ENCODE measurements around the gene ATAD3A. TPM values are rescaled to one million over a fixed set of nuclear protein-coding genes. Genes with fewer than 3 reads are reported as not detected.
A peak's percentile ranks its signal among the peaks of the same experiment; 100 is the strongest.

Gene ATAD3A
- total RNA-seq, 4 donors from 2014 or later, result 14.6 to 34.4 (median 20.4) TPM

DNA sequence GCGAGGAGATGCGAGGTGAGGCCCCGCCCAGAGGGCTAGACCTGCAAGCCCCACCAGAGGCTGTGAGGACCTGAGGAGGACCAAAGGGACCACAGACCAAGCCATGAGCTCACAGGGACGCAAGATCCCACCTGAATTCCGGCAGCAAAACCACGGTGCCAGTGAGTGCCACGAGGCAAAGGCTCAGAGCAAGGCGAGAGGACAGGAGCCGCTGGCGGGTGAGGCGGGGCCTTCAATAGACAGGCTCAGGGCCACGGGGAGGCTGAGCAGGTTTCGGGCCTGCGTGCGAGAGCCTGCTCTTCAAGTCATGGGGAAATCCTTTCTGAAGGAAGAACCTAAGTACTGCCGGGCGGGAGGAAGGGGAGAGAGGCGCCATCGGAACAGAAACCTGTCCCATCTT lies 35.5 kb downstream of the ATAD3A start:
- Histone ChIP-seq H3K27ac (no peak overlapping the region), H3K27me3 (no peaks in the 10 kb centered on the region), H3K36me3 (no peaks in the 10 kb centered on the region), H3K4me1 (no peaks in the 10 kb centered on the region), H3K4me3 (no peak overlapping the region), H3K9me3 (no peaks in the 10 kb centered on the region)
- TF ChIP-seq POLR2AphosphoS5 (IDR thresholded peaks at IDR 0.05) (no peak), POLR2A (IDR thresholded peaks at IDR 0.05) (no peak), EP300 (IDR thresholded peaks at IDR 0.05; ENCODE audit: low read depth) (no peak)
- TF ChIP-seq, protein P1, sequence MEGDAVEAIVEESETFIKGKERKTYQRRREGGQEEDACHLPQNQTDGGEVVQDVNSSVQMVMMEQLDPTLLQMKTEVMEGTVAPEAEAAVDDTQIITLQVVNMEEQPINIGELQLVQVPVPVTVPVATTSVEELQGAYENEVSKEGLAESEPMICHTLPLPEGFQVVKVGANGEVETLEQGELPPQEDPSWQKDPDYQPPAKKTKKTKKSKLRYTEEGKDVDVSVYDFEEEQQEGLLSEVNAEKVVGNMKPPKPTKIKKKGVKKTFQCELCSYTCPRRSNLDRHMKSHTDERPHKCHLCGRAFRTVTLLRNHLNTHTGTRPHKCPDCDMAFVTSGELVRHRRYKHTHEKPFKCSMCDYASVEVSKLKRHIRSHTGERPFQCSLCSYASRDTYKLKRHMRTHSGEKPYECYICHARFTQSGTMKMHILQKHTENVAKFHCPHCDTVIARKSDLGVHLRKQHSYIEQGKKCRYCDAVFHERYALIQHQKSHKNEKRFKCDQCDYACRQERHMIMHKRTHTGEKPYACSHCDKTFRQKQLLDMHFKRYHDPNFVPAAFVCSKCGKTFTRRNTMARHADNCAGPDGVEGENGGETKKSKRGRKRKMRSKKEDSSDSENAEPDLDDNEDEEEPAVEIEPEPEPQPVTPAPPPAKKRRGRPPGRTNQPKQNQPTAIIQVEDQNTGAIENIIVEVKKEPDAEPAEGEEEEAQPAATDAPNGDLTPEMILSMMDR (IDR thresholded peaks at IDR 0.05), result no peak
- WGBS, 2 donors (ENCODE audit: low coverage in 1 of 2), result 91 to 97% methylated on average over 11 to 19 of the region's 19 CpGs
- in situ Hi-C loops (cut with MboI; ENCODE audit: low pct_ligation_motif_present in 1 of 4, low pct_unique_long_range_greater_than_20kb in 1 of 4, low sequenced_read_pairs in 3 of 4), result no loop called here
- no peak for DNase-seq
- intact Hi-C loops (cut with DNase I; ENCODE audit: low total_unique reads), result loop anchor here (2.0 kb wide), 1 partner anchor 323 kb away; no protein-coding TSS in a partner anchor

DNA sequence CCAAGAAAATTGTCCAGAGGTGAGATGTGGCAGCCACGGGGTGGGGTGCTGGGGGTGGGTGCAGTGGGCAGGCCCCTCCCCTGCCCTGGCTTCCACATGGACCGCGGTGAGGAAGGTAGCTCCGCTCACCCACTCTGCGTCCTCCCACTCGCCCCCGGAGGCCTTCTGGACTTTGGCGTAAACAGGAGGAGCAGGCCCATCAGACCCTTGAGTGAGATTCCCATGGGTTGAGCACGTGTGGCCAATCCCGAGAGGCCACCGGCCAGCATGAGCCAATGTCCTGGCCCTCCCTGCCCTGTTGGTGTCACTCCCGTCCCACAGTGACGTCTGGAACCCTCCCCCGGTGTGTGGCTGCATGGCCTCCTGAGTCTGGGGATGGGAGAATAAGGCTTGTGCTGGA lies 36.6 kb downstream of the ATAD3A start:
- intact Hi-C loops (cut with DNase I; ENCODE audit: low total_unique reads) (no loop called here), in situ Hi-C loops (cut with MboI; ENCODE audit: low pct_ligation_motif_present in 1 of 4, low pct_unique_long_range_greater_than_20kb in 1 of 4, low sequenced_read_pairs in 3 of 4) (no loop called here)
- DNase-seq, result no peak
- TF ChIP-seq POLR2AphosphoS5 (IDR thresholded peaks at IDR 0.05) (no peak), EP300 (IDR thresholded peaks at IDR 0.05; ENCODE audit: low read depth) (no peak), POLR2A (IDR thresholded peaks at IDR 0.05) (no peak)
- TF ChIP-seq, protein P1 (IDR thresholded peaks at IDR 0.05), result no peak
- no peaks in the 10 kb centered on the region for H3K36me3 ChIP-seq
- no peak overlapping the region for H3K27ac ChIP-seq
- H3K27me3 ChIP-seq, result no peaks in the 10 kb centered on the region
- H3K9me3 ChIP-seq, result no peaks in the 10 kb centered on the region
- no peak overlapping the region for H3K4me3 ChIP-seq
- 91% methylated on average over 13 of the region's 14 CpGs; no CpG with 5 or more reads in 1 of the 2 donors for WGBS, 2 donors (ENCODE audit: low coverage in 1 of 2)
- H3K4me1 ChIP-seq, result no peaks in the 10 kb centered on the region

DNA sequence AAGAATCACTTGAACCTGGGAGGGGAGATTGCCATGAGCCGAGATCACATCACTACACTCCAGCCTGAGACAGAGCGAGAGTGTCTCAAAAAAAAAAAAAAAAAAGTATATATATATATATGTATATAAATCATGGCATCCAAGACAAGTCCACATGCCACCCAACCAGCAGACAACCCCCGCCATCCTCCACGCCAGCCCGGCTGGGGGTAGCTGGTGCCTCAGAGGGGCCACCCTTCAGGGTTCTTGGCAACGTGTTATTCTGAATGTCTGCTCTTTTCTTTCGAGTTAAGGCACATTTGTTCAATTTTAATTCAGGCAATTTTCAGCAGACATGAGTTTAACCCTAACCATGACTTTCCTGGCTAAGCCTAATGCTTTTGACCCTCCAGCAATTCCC lies 38.1 kb downstream of the ATAD3A start:
- Histone ChIP-seq H3K4me3 (no peak overlapping the region), H3K9me3 (no peaks in the 10 kb centered on the region), H3K27ac (no peak overlapping the region), H3K4me1 (no peaks in the 10 kb centered on the region), H3K27me3 (no peaks in the 10 kb centered on the region), H3K36me3 (no peaks in the 10 kb centered on the region)
- 80 to 83% methylated on average over 6 to 7 of the region's 7 CpGs for WGBS, 2 donors (ENCODE audit: low coverage in 1 of 2)
- DNase-seq, result no peak
- TF ChIP-seq, protein P1 (IDR thresholded peaks at IDR 0.05), result no peak
- TF ChIP-seq EP300 (IDR thresholded peaks at IDR 0.05; ENCODE audit: low read depth) (no peak), POLR2A (IDR thresholded peaks at IDR 0.05) (no peak), POLR2AphosphoS5 (IDR thresholded peaks at IDR 0.05) (no peak)
- in situ Hi-C loops (cut with MboI; ENCODE audit: low pct_ligation_motif_present in 1 of 4, low pct_unique_long_range_greater_than_20kb in 1 of 4, low sequenced_read_pairs in 3 of 4) (no loop called here), intact Hi-C loops (cut with DNase I; ENCODE audit: low total_unique reads) (no loop called here)

DNA sequence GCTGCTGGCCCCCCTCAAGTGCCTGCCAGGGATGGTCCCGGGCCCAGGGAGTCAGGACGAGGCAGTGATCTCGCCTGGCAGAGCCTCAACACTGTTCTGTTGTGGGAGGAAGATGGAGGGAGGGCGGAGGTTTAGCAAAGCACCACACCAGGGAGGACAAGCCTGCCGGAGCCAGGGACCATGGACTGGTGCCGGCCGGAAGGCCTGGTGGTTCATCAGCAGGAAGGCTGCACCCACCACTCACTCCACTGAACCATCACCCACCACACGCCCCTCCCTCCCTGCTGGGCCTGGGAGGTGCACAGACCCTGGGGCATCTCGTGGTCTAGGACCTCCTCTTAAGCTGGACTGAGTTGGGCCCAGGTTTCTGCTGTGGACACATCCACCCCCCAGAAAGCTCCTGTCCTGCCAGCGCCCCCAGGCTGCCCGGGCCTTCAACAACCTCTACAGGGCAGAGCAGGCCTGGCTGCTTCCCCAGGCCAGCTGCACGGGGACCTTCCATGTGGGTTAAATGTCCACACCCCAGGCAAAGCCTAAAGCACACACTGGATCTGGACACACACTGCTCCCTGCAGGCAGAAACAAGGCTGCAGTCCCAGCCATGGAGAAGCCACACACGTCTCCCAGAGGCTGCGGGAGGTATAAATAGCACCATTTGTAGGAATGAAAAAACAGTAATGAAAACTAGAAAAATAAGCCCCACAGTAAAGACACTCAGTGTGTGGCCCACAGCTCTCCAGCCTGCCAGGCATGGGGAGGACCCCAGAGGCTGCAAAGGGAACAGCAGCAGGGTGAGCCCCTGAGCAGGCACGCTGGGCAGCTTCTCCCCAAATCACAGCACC lies 38.9 kb downstream of the ATAD3A start:
- Histone ChIP-seq H3K4me1 (no peaks in the 10 kb centered on the region), H3K4me3 (no peak overlapping the region), H3K9me3 (no peaks in the 10 kb centered on the region), H3K36me3 (no peaks in the 10 kb centered on the region), H3K27ac (no peak overlapping the region), H3K27me3 (no peaks in the 10 kb centered on the region)
- no peak for TF ChIP-seq POLR2AphosphoS5 (IDR thresholded peaks at IDR 0.05)
- TF ChIP-seq, protein P1 (IDR thresholded peaks at IDR 0.05), result peak in 2 of 5 experiments; percentile 4 to 9
- WGBS, 2 donors (ENCODE audit: low coverage in 1 of 2), result 74 to 100% methylated on average over 2 to 14 of the region's 15 CpGs
- intact Hi-C loops (cut with DNase I; ENCODE audit: low total_unique reads) (no loop called here), in situ Hi-C loops (cut with MboI; ENCODE audit: low pct_ligation_motif_present in 1 of 4, low pct_unique_long_range_greater_than_20kb in 1 of 4, low sequenced_read_pairs in 3 of 4) (no loop called here)
- DNase-seq, result no peak
